Occipital lobe (tissue), 2 donors: ENCODE data around the gene GATAD2A. TPM values are rescaled to one million over a fixed set of nuclear protein-coding genes. Genes with fewer than 3 reads are reported as not detected.

Source experiments
- DNase-seq: peaks from one replicate; lab custom pipeline; 2025; lab: John Stamatoyannopoulos, UW
- total RNA-seq: library from RNA; depleted of rRNA; stranded (reverse); fragments of >200 nt; gene quantifications from one replicate; pipeline ENCODE4 v1.2.3, GENCODE V29; 2014

GATAD2A gene
- total RNA-seq, 1 donor from 2014 or later: 14.2 TPM

DNA sequence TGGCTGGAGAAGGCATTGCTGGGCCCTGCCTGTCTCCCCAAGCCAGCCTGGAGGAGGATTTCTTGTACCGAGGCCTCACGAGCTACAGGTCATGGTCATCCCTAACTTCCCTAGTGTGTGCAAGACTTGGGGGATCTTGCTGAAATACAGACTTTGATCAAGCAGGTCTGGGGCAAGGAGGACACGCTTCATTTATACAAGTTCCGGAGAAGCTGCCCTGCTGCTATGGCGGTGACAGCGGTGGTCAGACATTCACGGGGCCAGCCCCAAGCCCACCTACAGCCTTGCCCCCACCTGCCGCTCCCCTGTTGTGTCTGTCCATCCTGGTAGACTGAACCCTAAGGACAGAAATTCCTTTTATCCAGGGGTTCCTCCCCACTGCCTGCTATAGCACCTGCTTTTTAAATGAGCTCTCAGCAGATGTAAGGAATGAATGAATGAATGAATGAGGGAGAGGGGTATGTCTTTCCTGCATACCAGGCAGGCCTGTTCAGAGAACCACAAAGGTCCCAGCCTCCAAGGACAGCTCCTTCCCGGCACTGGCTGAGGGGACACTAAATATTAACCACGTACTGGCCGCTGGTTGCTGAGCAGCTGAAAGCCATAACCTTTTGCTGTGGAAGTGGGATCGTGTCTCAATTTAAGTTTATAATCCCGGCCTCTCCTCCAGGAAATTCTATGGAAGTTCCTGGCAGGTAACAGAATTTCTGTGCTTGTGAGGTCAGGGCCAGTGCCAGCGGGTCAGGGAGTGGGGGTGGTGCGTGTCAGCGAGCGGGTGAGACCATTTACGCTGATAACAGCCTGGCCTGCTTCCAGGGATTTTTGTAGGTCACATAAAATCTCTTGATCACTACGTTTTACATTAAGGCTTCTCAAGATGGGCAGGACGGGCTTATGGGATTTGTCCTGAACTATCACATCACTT is 82.7 kb downstream of the GATAD2A start:
- no peak for DNase-seq

DNA sequence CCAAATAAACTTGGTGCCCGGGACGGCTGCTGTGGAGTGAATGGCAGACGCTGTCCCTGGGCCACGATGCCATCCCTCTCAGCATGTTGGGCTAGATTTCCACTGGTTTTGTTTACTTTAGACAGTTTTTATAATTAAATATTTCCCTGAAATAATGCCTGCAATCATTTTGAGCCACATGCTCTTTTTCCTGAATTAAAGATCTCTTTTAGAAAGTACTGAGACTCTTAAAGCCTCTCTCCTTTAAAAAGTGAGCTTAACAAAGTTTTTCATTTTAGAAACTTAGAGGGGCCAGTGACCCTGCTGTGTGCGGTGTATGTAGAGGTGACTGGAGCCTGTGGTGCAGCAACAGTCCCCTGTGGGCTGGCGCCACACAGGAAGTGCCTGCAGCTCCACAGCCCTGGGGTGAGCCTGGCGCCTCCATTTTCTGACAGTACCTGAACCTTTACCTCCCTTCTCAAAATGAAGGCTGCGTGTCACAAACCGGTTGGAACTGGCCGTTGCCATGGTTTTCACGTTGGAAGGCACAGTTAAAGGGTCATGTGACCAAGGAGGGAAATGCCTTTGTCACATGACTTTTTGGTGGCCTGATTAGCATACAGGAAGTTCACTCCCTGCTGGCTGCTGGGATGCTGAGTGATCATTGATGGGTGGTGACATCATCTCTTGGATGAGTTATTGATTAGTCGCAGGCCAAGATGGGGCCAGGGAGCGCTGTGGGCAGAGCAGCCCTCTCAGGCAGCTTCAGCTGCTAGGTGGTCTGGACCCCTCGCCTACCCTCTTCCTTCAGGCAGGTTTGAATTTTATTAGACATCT is 83.6 kb downstream of the GATAD2A start:
- peak; percentile 48 for DNase-seq

DNA sequence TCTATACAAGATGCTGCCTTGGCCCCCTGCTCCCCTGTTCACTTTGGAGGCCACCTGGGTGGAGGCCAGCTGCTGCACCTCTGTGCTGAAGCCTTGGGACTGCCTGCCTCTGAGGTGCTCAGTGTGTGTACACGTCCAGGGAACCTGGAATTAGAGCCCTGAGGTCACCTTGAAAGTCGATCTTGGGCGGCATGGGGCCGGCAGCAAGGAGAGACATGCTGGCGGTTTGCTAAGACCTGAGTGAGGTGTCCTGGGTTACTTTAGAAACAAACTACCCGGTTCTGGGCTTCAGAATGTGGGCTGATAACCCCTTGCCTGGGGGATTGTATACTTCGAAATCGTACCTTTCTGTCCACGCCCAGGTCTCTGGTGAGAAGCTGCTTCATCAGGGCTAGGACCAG is 84.3 kb downstream of the GATAD2A start:
- no peak for DNase-seq

DNA sequence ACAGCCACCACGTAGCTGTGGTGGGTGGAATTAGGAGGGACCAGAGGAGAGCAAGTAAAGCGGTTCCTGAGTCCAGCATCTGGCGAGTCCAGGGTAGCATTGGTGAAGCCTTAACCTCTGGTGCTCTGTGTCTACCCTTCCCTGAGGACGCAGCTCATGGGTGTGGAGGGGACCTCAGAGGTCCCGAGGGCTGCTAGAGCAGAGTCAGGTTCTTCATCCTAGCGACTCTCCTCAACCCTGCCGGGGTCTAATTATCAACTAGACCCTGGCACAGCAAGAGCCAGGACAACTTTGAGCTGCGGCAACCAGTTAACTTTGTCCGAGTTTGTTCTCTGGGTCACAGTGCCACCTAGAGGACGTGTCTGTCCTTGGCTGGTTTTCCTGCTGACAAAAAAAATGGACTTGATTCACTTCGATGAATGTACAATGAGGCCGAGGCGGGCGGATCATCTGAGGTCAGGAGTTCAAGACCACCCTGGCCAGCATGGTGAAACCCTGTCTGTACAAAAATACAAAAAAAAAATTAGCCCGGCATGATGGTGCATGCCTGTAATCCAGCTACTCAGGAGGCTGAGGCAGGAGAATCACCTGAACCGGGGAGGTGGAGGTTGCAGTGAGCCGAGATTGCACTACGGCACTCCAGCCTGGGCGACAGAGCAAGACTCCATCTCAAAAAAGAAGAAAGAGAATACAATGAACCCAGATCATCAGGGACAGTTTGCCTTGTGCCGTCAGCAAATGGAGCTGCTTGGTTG is 84.9 kb downstream of the GATAD2A start:
- peak; percentile 47 for DNase-seq

DNA sequence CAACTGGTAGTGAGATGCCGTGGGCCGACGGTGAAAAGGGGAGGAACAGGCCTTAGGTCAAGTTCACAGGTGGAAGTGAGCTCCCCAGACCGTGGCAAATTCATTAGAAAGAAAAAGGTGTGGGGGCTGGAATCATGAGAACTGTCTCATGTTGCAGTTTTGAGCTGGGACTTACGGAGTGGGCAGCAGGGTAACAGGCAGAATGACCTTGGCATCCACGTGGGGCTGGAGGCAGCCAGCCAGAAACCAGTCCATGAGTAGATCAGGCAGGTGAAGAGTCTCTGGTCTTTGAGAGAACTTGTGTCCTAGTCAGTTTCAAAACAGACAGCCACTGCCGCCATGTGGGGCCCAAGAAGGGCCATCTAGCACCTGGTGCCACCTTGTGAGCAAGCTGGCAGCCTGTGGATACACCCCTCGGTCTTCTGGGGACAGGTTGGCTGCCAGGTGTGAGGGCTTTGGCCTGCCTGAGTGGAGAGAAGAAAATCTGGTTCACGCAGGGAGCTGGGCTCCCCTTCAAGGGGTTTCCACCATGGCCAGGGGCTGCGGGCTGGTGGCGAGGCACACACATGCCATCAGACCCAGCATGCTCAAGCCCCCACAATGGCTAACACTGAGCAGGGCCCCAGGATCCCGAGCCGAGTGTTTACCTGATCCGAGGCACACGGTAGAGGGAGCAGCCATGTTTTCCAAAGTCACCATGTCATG is 86.0 kb downstream of the GATAD2A start:
- DNase-seq: no peak

DNA sequence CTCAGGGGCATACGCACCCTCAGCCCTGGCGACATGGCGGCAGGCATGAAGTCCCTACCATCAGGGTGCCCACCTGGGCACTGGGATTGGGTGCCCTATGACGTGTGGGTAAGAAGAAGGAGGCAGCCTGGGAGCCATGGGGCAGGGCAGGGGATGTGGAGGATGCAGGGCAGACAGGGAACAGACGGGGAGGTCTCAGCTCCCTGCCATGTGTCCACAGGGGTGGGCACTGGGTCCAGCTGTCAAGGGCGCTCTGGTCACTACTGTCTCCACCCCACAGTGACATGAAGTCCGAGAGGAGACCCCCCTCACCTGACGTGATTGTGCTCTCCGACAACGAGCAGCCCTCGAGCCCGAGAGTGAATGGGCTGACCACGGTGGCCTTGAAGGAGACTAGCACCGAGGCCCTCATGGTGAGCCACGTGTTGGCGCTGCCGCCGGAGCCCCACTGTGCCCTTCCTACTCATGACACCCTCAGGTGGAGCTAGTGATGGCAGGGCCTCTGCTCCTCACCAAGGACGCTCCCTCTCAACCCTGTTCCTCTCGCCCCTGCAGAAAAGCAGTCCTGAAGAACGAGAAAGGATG is 86.6 kb downstream of the GATAD2A start:
- no peak for DNase-seq

DNA sequence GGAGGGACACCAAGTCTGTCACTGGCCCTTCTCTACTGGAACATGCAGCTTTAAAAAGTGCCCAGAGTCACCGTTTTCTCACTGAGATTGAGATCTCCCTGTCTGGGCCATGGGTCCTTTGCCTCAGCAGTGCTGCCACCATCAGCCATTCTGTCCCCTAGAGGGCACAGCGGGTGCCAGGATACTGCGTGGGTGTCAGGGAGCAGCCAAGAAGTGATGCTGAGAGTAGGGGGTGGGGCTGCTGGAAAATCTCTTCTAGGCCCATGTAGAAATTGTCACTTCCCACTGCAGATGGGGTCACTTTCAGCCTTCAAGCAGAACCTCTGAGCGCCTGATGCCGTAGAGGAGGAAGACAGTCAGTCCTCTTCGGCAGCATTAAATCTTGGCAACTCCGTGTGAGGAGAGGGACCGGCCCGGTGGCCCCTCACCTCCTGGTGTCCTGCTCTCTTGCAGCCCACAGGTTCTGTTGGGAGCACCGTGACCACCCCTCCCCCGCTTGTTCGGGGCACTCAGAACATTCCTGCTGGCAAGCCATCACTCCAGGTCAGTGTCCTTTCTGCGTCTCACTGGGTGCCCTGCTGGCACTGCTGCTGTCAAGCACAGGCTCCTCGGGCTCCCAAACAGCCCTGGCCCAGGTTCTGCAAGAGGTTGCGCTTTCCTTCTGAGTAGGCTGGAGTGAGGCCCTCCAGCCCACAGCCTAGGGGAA is 88.5 kb downstream of the GATAD2A start:
- no peak for DNase-seq

DNA sequence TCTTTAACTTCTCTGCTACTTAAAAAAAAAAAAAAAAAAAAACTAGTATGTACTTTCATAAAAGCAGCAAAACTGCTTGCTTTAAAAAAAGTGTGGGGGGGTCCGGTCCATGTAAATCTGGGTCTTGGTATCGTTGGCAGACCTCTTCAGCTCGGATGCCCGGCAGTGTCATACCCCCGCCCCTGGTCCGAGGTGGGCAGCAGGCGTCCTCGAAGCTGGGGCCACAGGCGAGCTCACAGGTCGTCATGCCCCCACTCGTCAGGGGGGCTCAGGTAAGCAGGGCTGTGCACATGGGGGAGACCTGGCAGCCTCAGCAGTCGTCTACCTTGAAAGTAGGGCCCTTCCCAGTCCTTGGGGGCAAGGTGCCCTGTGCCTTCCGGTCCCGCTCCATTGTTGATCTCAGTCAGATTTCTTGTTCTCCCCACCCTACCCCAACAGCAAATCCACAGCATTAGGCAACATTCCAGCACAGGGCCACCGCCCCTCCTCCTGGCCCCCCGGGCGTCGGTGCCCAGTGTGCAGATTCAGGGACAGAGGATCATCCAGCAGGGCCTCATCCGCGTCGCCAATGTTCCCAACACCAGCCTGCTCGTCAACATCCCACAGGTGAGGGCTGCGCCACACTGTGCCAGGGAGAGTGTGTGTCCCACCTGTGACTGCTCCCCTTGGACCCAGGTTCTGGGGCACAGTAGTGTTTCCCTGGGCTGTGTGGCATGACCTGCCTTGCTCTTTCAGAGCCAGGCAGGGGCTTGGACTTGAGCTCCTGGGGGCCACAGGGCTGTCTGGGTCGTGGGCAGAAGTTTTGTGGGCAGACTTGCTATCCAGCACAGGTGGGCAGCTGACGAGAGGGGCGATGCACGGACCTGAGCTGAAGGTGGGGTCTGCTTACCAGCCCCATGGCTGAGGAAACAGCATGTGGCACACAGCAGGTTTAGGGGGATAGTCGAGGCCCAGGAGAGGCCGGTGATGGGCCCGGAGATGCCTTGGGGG is 90.4 kb downstream of the GATAD2A start:
- no peak for DNase-seq

DNA sequence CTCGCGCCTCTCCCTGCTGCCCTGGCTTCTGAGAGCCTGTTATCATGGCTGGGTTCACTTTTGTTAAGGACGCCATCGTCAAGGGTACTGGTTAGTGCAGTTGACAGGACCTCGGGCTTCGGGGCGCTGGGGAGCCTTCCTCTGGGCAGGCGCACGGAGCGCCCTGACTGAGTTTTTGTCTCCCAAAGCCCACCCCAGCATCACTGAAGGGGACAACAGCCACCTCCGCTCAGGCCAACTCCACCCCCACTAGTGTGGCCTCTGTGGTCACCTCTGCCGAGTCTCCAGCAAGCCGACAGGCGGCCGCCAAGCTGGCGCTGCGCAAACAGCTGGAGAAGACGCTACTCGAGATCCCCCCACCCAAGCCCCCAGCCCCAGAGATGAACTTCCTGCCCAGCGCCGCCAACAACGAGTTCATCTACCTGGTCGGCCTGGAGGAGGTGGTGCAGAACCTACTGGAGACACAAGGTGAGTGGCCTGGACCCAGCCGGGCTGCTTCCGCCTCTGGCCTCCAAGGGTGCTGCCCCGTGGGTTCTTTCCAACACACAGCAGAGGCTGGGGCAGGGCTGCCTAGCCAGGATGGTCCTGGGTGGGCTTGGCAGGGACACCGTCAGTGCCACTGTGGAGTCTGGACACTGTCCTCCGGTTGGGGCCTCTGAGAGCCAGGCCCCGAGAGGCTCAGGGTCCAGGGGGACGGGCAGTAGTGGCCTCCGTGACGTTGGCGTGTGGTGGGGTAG is 92.9 kb downstream of the GATAD2A start:
- DNase-seq: no peak

DNA sequence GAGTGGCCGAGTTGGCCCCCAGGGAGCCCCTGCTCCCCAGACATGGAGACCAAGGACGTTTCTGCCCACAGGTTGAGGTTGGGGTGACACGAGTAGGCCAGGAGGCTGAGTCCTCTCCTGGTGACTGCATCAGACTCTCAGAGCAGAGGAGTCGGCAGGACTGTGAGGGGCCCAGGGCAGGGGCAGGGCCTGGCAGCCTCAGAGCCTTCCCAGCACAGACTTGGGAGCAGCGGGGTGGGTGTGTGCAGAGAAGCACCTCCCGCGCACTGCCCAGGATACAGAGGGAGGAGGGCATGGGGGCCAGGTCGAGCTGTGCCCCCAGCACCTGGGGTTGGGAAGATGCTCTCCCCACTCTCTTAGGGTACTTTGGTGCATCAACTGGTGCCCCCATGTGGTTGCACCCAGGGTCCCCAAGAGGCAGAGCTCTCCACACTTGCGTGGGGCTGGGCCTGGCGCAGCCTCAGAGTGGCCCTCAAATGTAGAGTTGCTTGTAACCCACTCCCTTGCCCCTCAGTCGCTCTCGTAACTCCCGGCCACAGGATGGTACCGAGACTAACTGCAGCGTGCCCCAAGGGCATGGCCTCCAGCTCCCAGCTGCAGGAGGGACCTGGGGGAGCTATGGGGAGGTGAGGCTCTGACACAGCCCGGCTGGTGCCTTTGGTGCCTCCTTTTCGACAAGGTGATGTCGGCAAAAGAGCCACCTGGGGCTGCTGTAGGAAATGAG is 94.0 kb downstream of the GATAD2A start:
- no peak for DNase-seq

DNA sequence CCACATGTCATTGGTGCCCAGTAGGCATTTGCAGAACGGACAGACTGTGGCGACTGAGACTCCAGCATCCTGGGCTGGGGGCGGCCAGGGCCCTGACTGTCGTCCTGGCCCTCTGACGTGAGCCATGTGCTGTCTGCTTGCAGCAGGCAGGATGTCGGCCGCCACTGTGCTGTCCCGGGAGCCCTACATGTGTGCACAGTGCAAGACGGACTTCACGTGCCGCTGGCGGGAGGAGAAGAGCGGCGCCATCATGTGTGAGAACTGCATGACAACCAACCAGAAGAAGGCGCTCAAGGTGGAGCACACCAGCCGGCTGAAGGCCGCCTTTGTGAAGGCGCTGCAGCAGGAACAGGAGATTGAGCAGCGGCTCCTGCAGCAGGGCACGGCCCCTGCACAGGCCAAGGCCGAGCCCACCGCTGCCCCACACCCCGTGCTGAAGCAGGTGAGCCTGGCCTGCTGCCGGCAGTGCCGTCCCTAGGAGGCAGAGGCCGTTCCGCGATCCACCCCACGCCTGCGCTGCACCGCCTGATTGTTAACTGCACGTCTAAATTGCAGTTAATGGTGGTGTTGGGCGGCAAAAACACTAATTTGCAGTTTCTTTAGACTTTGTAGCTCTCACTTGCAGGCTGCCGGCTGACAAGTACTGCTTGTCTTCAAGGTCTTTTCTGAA is 95.6 kb downstream of the GATAD2A start:
- DNase-seq: no peak

DNA sequence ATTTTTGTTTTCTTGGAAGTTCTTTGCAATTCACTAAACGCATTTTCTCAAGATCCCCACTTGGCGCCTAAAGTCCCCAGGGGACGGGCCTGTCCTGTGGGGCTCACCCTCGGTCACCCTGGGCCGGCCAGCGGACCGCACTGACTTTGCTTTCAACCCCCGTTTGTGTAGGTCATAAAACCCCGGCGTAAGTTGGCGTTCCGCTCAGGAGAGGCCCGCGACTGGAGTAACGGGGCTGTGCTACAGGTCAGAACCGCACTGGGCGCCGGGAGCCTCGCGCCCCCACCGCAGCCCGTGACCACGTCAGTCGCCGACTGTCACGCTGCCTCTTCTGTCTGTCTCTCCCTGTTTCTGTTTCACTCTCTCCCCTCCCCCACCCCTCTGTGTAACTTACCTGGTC is 96.3 kb downstream of the GATAD2A start:
- DNase-seq: no peak

DNA sequence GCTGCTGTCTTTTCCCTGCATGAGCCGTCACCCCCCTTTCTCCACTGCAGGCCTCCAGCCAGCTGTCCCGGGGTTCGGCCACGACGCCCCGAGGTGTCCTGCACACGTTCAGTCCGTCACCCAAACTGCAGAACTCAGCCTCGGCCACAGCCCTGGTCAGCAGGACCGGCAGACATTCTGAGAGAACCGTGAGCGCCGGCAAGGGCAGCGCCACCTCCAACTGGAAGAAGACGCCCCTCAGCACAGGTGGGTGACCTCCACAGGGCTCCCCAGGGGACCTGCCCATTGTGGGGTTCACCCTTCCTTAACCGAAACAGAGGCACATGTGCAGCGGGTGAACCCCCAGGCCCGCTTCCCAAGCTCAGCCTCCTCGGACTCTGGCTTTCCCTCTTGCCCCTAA is 96.8 kb downstream of the GATAD2A start:
- no peak for DNase-seq

DNA sequence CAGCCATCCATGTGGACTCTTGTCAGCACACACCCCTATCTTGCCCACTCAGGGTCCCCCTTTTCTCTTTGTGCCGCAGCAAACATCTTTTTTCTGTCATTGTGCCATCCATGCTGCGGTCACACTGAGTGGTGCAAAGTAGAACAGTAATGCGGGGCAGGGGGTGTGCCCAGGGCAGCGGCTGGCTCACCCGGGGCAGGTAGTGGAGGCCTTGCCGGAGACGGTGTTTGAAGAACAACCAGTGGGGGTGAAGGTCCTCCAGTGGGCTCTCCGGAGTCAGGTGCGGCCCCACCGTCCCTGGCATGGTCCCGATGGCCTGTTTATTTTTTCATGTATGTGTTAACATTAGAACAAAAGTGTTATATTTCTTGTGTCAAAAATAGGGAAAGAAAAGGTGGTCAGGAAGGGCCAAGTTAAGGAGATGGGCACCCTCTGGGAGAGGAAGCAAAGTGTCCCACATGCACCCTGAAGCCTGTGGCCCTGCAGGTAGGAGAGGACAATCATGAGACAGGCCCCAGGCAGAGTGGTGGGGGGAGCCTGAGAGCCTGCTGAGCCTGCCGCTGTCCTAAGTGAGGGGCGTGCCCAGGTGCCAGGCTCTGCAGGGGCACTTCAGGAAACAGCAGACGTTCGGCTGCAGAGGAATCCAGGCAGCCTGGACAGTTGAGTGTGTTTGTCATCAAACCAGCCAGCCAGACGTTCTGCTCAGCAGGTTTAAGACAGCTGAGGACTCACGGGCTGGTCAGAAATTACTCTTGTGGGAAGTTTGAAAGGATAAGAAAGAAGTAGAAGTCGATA is 97.5 kb downstream of the GATAD2A start:
- DNase-seq: no peak

DNA sequence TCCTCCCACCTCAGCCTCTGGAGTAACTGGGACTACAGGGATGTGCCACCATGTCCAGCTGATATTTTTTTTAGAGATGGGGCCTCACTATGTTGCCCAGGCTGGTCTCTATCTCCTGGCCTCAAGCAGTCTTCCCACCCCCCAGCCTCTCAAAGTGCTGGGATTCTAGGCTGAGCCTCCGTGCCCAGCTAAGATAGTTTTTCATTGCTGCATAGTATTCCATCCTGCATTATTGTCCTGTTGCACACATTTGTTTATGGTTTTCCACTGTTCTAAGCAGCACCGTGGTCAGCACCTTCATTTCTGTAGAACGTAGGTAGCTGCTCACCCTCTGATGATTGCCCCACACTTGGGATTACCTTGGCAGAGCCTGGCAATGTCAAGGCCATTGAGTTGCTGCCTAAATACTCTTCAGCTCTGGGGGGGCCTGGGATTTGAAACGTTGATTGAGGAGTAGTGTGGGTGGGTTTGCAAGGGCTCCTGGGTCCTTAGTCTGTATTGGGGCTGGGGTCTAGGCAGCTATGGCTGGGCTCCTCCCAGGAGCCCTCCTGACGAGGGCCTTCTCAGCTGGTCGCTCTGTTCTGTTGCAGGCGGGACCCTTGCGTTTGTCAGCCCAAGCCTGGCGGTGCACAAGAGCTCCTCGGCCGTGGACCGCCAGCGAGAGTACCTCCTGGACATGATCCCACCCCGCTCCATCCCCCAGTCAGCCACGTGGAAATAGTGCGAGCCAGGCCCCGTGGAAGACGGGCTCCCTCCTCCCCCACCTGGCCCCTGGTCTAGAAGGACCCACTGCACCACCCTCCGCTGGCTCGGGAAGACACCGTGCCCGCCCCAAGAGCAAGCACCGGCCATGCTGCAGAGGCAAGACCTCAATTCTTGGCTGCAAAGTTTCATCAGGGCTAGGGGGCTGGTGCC is 99.5 kb downstream of the GATAD2A start:
- DNase-seq: no peak
